Testis (tissue), 2 donors: Measurements from ENCODE around the gene SPRR3.

ENCODE experiments used
- CTCF ChIP-seq, 3 experiments: fragments of 450-650 bp in 2 of 3; fragments of 200-600 bp in 1 of 3; sonication (generic) in 1 of 3; IDR thresholded peaks; one replicate each; pipeline ENCODE4 v1.5.1; 2016 to 2019; ENCODE audit warnings: antibody characterized with exemption in 3 of 3, mild to moderate bottlenecking in 2 of 3, moderate library complexity in 1 of 3
- POLR2A ChIP-seq: fragments of 450-650 bp; IDR thresholded peaks from one replicate; pipeline ENCODE4 v1.6.1; 2017; ENCODE audit warnings: antibody characterized with exemption, mild to moderate bottlenecking, moderate library complexity

GRCh38 chr1:152953761-152954160, 47.8 kb upstream of the SPRR3 start:
- TF ChIP-seq POLR2A (no peak), CTCF (IDR thresholded peaks at IDR 0.05) (no peak)
